Mesenchymal stem cell (in vitro differentiated cells and primary cell): ENCODE data around the gene MTCH1.

Experiments used
- DNase-seq: peaks from one replicate; pipeline ENCODE4 v3.0.0-alpha.2; 2013
- H2AFZ ChIP-seq: one replicate; pipeline ENCODE4 v1.6.1; 2013; ENCODE audit warnings: low read depth, mild to moderate bottlenecking, control low read depth, inconsistent platforms, low read length, moderate library complexity
- H2AK5ac ChIP-seq: 2 replicates; pipeline ENCODE4 v1.6.1; 2013; ENCODE audit warnings: low read length, moderate library complexity, mild to moderate bottlenecking, inconsistent platforms; ENCODE audit not compliant: severe bottlenecking
- H2BK120ac ChIP-seq: one replicate; pipeline ENCODE4 v1.6.1; 2013; ENCODE audit warnings: low read depth, mild to moderate bottlenecking, inconsistent platforms, low read length, moderate library complexity
- H2BK12ac ChIP-seq, 2 experiments: one replicate each; pipeline ENCODE4 v1.6.1; 2013; ENCODE audit warnings: inconsistent platforms in 2 of 2, low read length in 2 of 2, mild to moderate bottlenecking in 2 of 2, moderate library complexity in 2 of 2, control low read depth in 1 of 2
- H2BK15ac ChIP-seq: one replicate; pipeline ENCODE4 v1.6.1; 2013; ENCODE audit warnings: mild to moderate bottlenecking, low read depth, inconsistent platforms; ENCODE audit not compliant: poor library complexity, severe bottlenecking
- H2BK5ac ChIP-seq: 2 replicates; pipeline ENCODE4 v1.6.1; 2013; ENCODE audit warnings: low read depth, mild to moderate bottlenecking, low read length, control low read depth, inconsistent platforms; ENCODE audit not compliant: poor library complexity, severe bottlenecking
- H3K14ac ChIP-seq, 2 experiments: one replicate each; pipeline ENCODE4 v1.6.1; 2013; ENCODE audit warnings: inconsistent platforms in 2 of 2, low read length in 2 of 2, control low read depth in 1 of 2, mild to moderate bottlenecking in 1 of 2, moderate library complexity in 1 of 2
- H3K18ac ChIP-seq, 2 experiments: one replicate each; pipeline ENCODE4 v1.6.1; 2013; ENCODE audit warnings: inconsistent platforms in 2 of 2, low read length in 2 of 2, control low read depth in 1 of 2, low read depth in 1 of 2, mild to moderate bottlenecking in 1 of 2
- H3K23ac ChIP-seq, 2 experiments: one replicate each; pipeline ENCODE4 v1.6.1; 2013; ENCODE audit warnings: inconsistent platforms in 2 of 2, low read length in 2 of 2, mild to moderate bottlenecking in 2 of 2, moderate library complexity in 2 of 2, control low read depth in 1 of 2
- H3K27ac ChIP-seq: 2 replicates; pipeline ENCODE4 v1.5.1; 2013; ENCODE audit warnings: mild to moderate bottlenecking, moderate library complexity, low read length, control low read depth, inconsistent platforms; ENCODE audit not compliant: poor library complexity, severe bottlenecking
- H3K27me3 ChIP-seq, 2 experiments: 2 replicates each; pipeline versions ENCODE4 v1.6.1 to v1.7.0; 2013; ENCODE audit warnings: low read length in 2 of 2, mild to moderate bottlenecking in 2 of 2, moderate library complexity in 2 of 2, control low read depth in 1 of 2, inconsistent platforms in 1 of 2; ENCODE audit not compliant: control insufficient read depth in 1 of 2, insufficient read depth in 1 of 2
- H3K36me3 ChIP-seq, 2 experiments: 2 replicates each; pipeline versions ENCODE4 v1.6.1 to v1.7.0; 2013; ENCODE audit warnings: low read length in 2 of 2, control low read depth in 1 of 2, inconsistent platforms in 1 of 2, low read depth in 1 of 2, mild to moderate bottlenecking in 1 of 2; ENCODE audit not compliant: insufficient read depth in 2 of 2, control insufficient read depth in 1 of 2
- H3K4ac ChIP-seq, 2 experiments: one replicate each; pipeline ENCODE4 v1.6.1; 2013; ENCODE audit warnings: inconsistent platforms in 2 of 2, low read length in 2 of 2, mild to moderate bottlenecking in 2 of 2, moderate library complexity in 2 of 2, control low read depth in 1 of 2, low read depth in 1 of 2
- H3K4me1 ChIP-seq: 2 replicates; pipeline ENCODE4 v1.6.1; 2013; ENCODE audit warnings: low read depth, low read length, control low read depth; ENCODE audit not compliant: control insufficient read depth, insufficient read depth
- H3K4me2 ChIP-seq: 2 replicates; pipeline ENCODE4 v1.6.1; 2013; ENCODE audit warnings: low read length, mild to moderate bottlenecking, inconsistent platforms; ENCODE audit not compliant: poor library complexity, severe bottlenecking
- H3K4me3 ChIP-seq, 2 experiments: 2 replicates each; pipeline versions ENCODE4 v1.5.1 to v1.7.0; 2013; ENCODE audit warnings: low read length in 2 of 2, mild to moderate bottlenecking in 2 of 2, control low read depth in 1 of 2, low read depth in 1 of 2; ENCODE audit not compliant: insufficient read depth in 1 of 2
- H3K79me1 ChIP-seq: replicated peaks from 2 replicates; pipeline ENCODE4 v1.6.1; 2013; ENCODE audit warnings: mild to moderate bottlenecking, control low read depth, low read length, inconsistent platforms; ENCODE audit not compliant: poor library complexity, severe bottlenecking
- H3K9ac ChIP-seq: 2 replicates; pipeline ENCODE4 v1.7.0; 2013; ENCODE audit warnings: mild to moderate bottlenecking, low read length, moderate library complexity
- H3K9me3 ChIP-seq: 2 replicates; pipeline ENCODE4 v1.7.0; 2013; ENCODE audit warnings: mild to moderate bottlenecking, low read length; ENCODE audit not compliant: control insufficient read depth
- H4K8ac ChIP-seq: one replicate; pipeline ENCODE4 v1.6.1; 2013; ENCODE audit warnings: inconsistent platforms, mild to moderate bottlenecking, low read length, moderate library complexity
- H4K91ac ChIP-seq: one replicate; pipeline ENCODE4 v1.6.1; 2013; ENCODE audit warnings: mild to moderate bottlenecking, low read length, inconsistent platforms
- WGBS: methylation state at CpG from one replicate; pipeline ENCODE4 v1.1.7; 2013; ENCODE audit warnings: mixed read lengths; 5-methylcytosine and 5-hydroxymethylcytosine counted together

MTCH1 gene

GRCh38 chr6:36962874-36963273, 23.1 kb downstream of the MTCH1 start:
- no peak overlapping the region for H3K14ac ChIP-seq
- WGBS: 55% methylated on average over 12 of the region's 12 CpGs
- H3K23ac ChIP-seq: no peak overlapping the region
- no peak overlapping the region for H2AK5ac ChIP-seq
- H3K36me3 ChIP-seq: peaks cover 19% of the 10 kb centered on the region in 2 experiments
- H3K4ac ChIP-seq: no peak overlapping the region
- H2BK5ac ChIP-seq: no peak overlapping the region
- H3K4me3 ChIP-seq: no peak overlapping the region
- no peak overlapping the region for H3K27ac ChIP-seq
- H2BK120ac ChIP-seq: no peak overlapping the region
- H2AFZ ChIP-seq: no peak overlapping the region
- H2BK15ac ChIP-seq: no peak overlapping the region
- H3K9me3 ChIP-seq: no peaks in the 10 kb centered on the region
- peak; percentile 65 for DNase-seq
- H3K4me1 ChIP-seq: peaks cover 8% of the 10 kb centered on the region
- H3K27me3 ChIP-seq: peaks cover 0 to 5% of the 10 kb centered on the region in 2 experiments
- H3K18ac ChIP-seq: no peak overlapping the region
- H3K9ac ChIP-seq: no peak overlapping the region
- peaks cover 1% of the 10 kb centered on the region for H3K79me1 ChIP-seq
- H4K8ac ChIP-seq: no peak overlapping the region
- no peak overlapping the region for H3K4me2 ChIP-seq
- H4K91ac ChIP-seq: no peak overlapping the region
- H2BK12ac ChIP-seq: no peak overlapping the region

- no peak overlapping the region for H3K4ac ChIP-seq
- no peak overlapping the region for H3K14ac ChIP-seq
- no peaks in the 10 kb centered on the region for H3K9me3 ChIP-seq
- peaks cover 8% of the 10 kb centered on the region for H3K4me1 ChIP-seq
- no peak overlapping the region for H2AFZ ChIP-seq
- peaks cover 8% of the 10 kb centered on the region in 2 experiments for H3K36me3 ChIP-seq
- no peak for DNase-seq
- H3K18ac ChIP-seq: no peak overlapping the region
- no peak overlapping the region for H3K27ac ChIP-seq
- H2BK12ac ChIP-seq: no peak overlapping the region
- H3K23ac ChIP-seq: no peak overlapping the region
- H3K4me3 ChIP-seq: no peak overlapping the region
- no peak overlapping the region for H2AK5ac ChIP-seq
- peak overlapping the region; percentile 37 for H2BK15ac ChIP-seq
- peak overlapping the region; percentile 67 for H4K8ac ChIP-seq
- no peak overlapping the region for H2BK5ac ChIP-seq
- H3K27me3 ChIP-seq: peaks cover 5 to 6% of the 10 kb centered on the region in 2 experiments
- H2BK120ac ChIP-seq: no peak overlapping the region
- no peak overlapping the region for H3K9ac ChIP-seq
- H3K79me1 ChIP-seq: no peaks in the 10 kb centered on the region
- WGBS: 89% methylated on average over 40 of the region's 40 CpGs
- peak overlapping the region; percentile 79 for H4K91ac ChIP-seq
- H3K4me2 ChIP-seq: no peak overlapping the region
Observed at GRCh38 chr6:36961441-36962435, 24.3 kb downstream of the MTCH1 start.

GRCh38 chr6:36959555-36960250, 26.3 kb downstream of the MTCH1 start:
- no peak overlapping the region for H2BK12ac ChIP-seq
- H3K27ac ChIP-seq: no peak overlapping the region
- no peaks in the 10 kb centered on the region for H3K79me1 ChIP-seq
- 97% methylated on average over 16 of the region's 17 CpGs for WGBS
- H3K4me3 ChIP-seq: no peak overlapping the region
- no peak overlapping the region for H2BK120ac ChIP-seq
- H3K4me2 ChIP-seq: no peak overlapping the region
- H2AFZ ChIP-seq: no peak overlapping the region
- no peaks in the 10 kb centered on the region for H3K36me3 ChIP-seq
- H3K4ac ChIP-seq: no peak overlapping the region
- DNase-seq: no peak
- peak overlapping the region; percentile 4 for H2BK15ac ChIP-seq
- no peak overlapping the region for H4K8ac ChIP-seq
- peak overlapping the region in 1 of 2 experiments; percentile 28 for H3K18ac ChIP-seq
- no peak overlapping the region for H3K9ac ChIP-seq
- peaks cover 11% of the 10 kb centered on the region for H3K4me1 ChIP-seq
- no peak overlapping the region for H4K91ac ChIP-seq
- H3K14ac ChIP-seq: no peak overlapping the region
- no peak overlapping the region for H2BK5ac ChIP-seq
- H2AK5ac ChIP-seq: no peak overlapping the region
- H3K23ac ChIP-seq: no peak overlapping the region
- H3K9me3 ChIP-seq: no peaks in the 10 kb centered on the region
- peaks cover 5 to 22% of the 10 kb centered on the region in 2 experiments for H3K27me3 ChIP-seq
